Spleen (tissue), 11 donors: Measurements from ENCODE around the gene KLF8. TPM values are rescaled to one million over a fixed set of nuclear protein-coding genes. Genes with fewer than 3 reads are reported as not detected.

Source experiments
- DNase-seq: peaks from one replicate; pipeline ENCODE4 v3.0.0-alpha.2; 2020
- H3K27ac ChIP-seq, 8 donors: fragments of 200-600 bp; sonication (generic) in 7 of 8; 1 replicate in 4 of 8; 2 replicates in 4 of 8; pipeline versions ENCODE4 v1.5.0 to v1.8.0; 2016 to 2021; ENCODE audit warnings: inconsistent platforms in 4 of 8, mild to moderate bottlenecking in 4 of 8, moderate library complexity in 1 of 8
- H3K27me3 ChIP-seq, 7 donors: fragments of 200-600 bp; sonication (generic) in 6 of 7; replicated peaks in 1 of 7; 1 replicate in 4 of 7; 2 replicates in 3 of 7; pipeline versions ENCODE4 v1.5.0 to v1.8.0; 2016 to 2021; ENCODE audit warnings: inconsistent platforms in 3 of 7, mild to moderate bottlenecking in 1 of 7
- H3K36me3 ChIP-seq, 6 donors: fragments of 200-600 bp; sonication (generic) in 5 of 6; 1 replicate in 4 of 6; 2 replicates in 2 of 6; pipeline versions ENCODE4 v1.5.0 to v1.8.0; 2016 to 2021; ENCODE audit warnings: inconsistent platforms in 2 of 6
- H3K4me1 ChIP-seq, 6 donors: fragments of 200-600 bp; sonication (generic) in 5 of 6; 1 replicate in 3 of 6; 2 replicates in 3 of 6; pipeline versions ENCODE4 v1.5.0 to v1.8.0; 2016 to 2021; ENCODE audit warnings: inconsistent platforms in 3 of 6
- H3K4me3 ChIP-seq, 8 donors: fragments of 200-600 bp; sonication (generic) in 7 of 8; 1 replicate in 4 of 8; 2 replicates in 4 of 8; pipeline versions ENCODE4 v1.5.0 to v1.8.0; 2016 to 2021; ENCODE audit warnings: inconsistent platforms in 4 of 8, mild to moderate bottlenecking in 4 of 8, moderate library complexity in 2 of 8
- H3K9me3 ChIP-seq, 8 donors: fragments of 200-600 bp; sonication (generic) in 7 of 8; 1 replicate in 4 of 8; 2 replicates in 4 of 8; pipeline versions ENCODE4 v1.5.0 to v1.8.0; 2016 to 2021; ENCODE audit warnings: inconsistent platforms in 4 of 8
- POLR2A ChIP-seq, 3 donors: fragments of 450-650 bp; IDR thresholded peaks; one replicate each; pipeline ENCODE4 v1.5.1; 2017; ENCODE audit warnings: antibody characterized with exemption in 3 of 3, mild to moderate bottlenecking in 1 of 3
- POLR2AphosphoS5 ChIP-seq, 3 donors: sonication (generic); formaldehyde crosslinking; IDR thresholded peaks; one replicate each; pipeline ENCODE4 v1.5.1; 2017; ENCODE audit warnings: antibody characterized with exemption in 3 of 3
- WGBS, 5 donors: extraction: QIAGEN DNeasy Blood & Tissue Kit in 3 of 5; methylation state at CpG; one replicate each; pipeline versions ENCODE4 v1.1.5 to v1.1.7; 2013 to 2018; 5-methylcytosine and 5-hydroxymethylcytosine counted together
- intact Hi-C: fragments of 100-400 bp; cut with DNase I; formaldehyde crosslinking; loops from one replicate; pipeline ENCODE4 v1.15.0; 2023; ENCODE audit warnings: low total_unique reads
- polyA plus RNA-seq, 3 donors: library from polyadenylated mRNA; stranded (reverse); fragments of 200-250 nt; gene quantifications; one replicate each; pipeline ENCODE4 v1.2.1, GENCODE V29; 2013
- total RNA-seq, 7 donors: library from RNA; depleted of rRNA in 3 of 7; stranded (reverse); fragments of >200 nt in 3 of 7; fragmentation: NEBNext Ultra II Directional in 4 of 7; extraction: Animal tissue kit (Norgen Biotek cat#: 25700) in 4 of 7; gene quantifications; one replicate each; pipeline versions ENCODE4 v1.1.0 to v1.2.1, GENCODE V29; 2016 to 2021
- TF ChIP-seq, protein P1 (sequence below), 11 experiments: fragments of 200-600 bp in 7 of 11; fragments of 450-650 bp in 4 of 11; sonication (generic) in 4 of 11; IDR thresholded peaks in 8 of 11; conservative IDR thresholded peaks in 3 of 11; 1 replicate in 7 of 11; 2 replicates in 4 of 11; pipeline versions ENCODE4 v1.4.0 to v1.8.0; 2016 to 2021; ENCODE audit warnings: antibody characterized with exemption in 11 of 11, inconsistent platforms in 4 of 11, mild to moderate bottlenecking in 1 of 11
- donor health status: healthy with polysubstance abuse.
- donor health status: DM: no; HTN: no; CAD: no; lungs with moderate emphysema.
- donor health status: DM: no; HTN: no; CAD: no.
- donor health status: Bipolar disorder and iron deficiency.
- donor health status: healthy.
- donor health status: DM: no; HTN: no; CAD: no.
- donor health status: DM: yes; HTN: yes; CAD: no.

KLF8 gene
- total and polyA plus RNA-seq, 10 donors = 3.0 to 22.2 (median 8.6) TPM

DNA sequence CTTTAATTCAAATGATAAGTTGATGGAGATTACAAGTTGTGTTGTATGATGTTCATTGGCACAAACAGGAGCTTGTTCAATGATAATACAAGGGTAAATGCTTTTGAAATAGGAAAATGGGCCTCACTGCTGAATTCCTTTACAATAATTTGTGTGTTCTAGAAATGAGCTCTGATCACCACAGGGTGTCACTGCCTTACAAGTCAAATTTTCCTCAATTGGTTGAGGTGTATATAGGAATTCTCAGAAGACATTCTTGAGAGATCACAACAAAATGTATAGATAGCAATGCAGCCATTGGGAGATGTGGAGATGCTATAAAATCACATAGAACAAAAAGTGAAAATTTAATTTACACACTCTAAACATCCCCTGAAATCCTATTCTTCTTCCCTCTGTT lies 49.6 kb downstream of the KLF8 start:
- intact Hi-C loops = no loop called here
- no peak for DNase-seq
- no peaks in the 10 kb centered on the region for H3K27me3 ChIP-seq

DNA sequence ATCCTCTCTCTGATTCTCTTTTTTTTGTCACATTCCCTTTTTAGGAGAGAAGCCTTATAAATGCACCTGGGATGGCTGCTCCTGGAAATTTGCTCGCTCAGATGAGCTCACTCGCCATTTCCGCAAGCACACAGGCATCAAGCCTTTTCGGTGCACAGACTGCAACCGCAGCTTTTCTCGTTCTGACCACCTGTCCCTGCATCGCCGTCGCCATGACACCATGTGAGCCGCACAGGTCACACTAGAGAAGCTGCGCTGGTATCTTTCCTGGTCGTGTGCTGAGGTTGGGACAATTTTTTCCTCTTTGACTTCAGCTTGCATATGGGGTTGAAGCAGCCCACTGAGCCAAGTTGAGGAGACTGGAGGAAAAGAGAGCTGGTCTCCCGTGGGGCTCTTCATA lies 52.1 kb downstream of the KLF8 start:
- Histone ChIP-seq H3K27me3 (no peaks in the 10 kb centered on the region), H3K27ac (no peak overlapping the region), H3K36me3 (peaks cover 0 to 22% (median 0%) of the 10 kb centered on the region in 6 donors), H3K4me3 (no peak overlapping the region), H3K9me3 (no peaks in the 10 kb centered on the region), H3K4me1 (no peaks in the 10 kb centered on the region)
- intact Hi-C loops = no loop called here
- WGBS, 5 donors = 82 to 94% (median 89%) methylated on average over 11 to 13 of the region's 13 CpGs
- DNase-seq = no peak
- TF ChIP-seq POLR2AphosphoS5 (IDR thresholded peaks at IDR 0.05) (no peak), POLR2A (IDR thresholded peaks at IDR 0.05) (no peak)
- TF ChIP-seq, protein P1, sequence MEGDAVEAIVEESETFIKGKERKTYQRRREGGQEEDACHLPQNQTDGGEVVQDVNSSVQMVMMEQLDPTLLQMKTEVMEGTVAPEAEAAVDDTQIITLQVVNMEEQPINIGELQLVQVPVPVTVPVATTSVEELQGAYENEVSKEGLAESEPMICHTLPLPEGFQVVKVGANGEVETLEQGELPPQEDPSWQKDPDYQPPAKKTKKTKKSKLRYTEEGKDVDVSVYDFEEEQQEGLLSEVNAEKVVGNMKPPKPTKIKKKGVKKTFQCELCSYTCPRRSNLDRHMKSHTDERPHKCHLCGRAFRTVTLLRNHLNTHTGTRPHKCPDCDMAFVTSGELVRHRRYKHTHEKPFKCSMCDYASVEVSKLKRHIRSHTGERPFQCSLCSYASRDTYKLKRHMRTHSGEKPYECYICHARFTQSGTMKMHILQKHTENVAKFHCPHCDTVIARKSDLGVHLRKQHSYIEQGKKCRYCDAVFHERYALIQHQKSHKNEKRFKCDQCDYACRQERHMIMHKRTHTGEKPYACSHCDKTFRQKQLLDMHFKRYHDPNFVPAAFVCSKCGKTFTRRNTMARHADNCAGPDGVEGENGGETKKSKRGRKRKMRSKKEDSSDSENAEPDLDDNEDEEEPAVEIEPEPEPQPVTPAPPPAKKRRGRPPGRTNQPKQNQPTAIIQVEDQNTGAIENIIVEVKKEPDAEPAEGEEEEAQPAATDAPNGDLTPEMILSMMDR (IDR thresholded peaks at IDR 0.05 in 8 of 11, conservative IDR thresholded peaks at IDR 0.05 in 3 of 11) = no peak

More for the DNA sequence above, 49.6 kb downstream of the KLF8 start:
- TF ChIP-seq POLR2AphosphoS5 (IDR thresholded peaks at IDR 0.05) (no peak), POLR2A (IDR thresholded peaks at IDR 0.05) (no peak)
- TF ChIP-seq, protein P1 (IDR thresholded peaks at IDR 0.05 in 8 of 11, conservative IDR thresholded peaks at IDR 0.05 in 3 of 11) = no peak
- Histone ChIP-seq H3K27ac (no peak overlapping the region), H3K36me3 (peaks cover 0 to 13% (median 0%) of the 10 kb centered on the region in 6 donors), H3K4me3 (no peak overlapping the region), H3K9me3 (no peaks in the 10 kb centered on the region), H3K4me1 (no peaks in the 10 kb centered on the region)

- DNase-seq = no peak
- Histone ChIP-seq H3K27me3 (peaks cover 0 to 3% (median 0%) of the 10 kb centered on the region in 7 donors), H3K4me3 (no peak overlapping the region), H3K9me3 (peaks cover 0 to 7% (median 0%) of the 10 kb centered on the region in 8 donors), H3K27ac (no peak overlapping the region), H3K36me3 (peaks cover 0 to 22% (median 0%) of the 10 kb centered on the region in 6 donors), H3K4me1 (no peaks in the 10 kb centered on the region)
- TF ChIP-seq POLR2AphosphoS5 (IDR thresholded peaks at IDR 0.05) (no peak), POLR2A (IDR thresholded peaks at IDR 0.05) (no peak)
- TF ChIP-seq, protein P1 (IDR thresholded peaks at IDR 0.05 in 8 of 11, conservative IDR thresholded peaks at IDR 0.05 in 3 of 11) = no peak
- 49 to 90% (median 83%) methylated on average over 2 of the region's 2 CpGs for WGBS, 5 donors
- intact Hi-C loops = no loop called here
These were observed 56.5 kb downstream of the KLF8 start for GRCh38 chrX:56288608-56289007.

DNA sequence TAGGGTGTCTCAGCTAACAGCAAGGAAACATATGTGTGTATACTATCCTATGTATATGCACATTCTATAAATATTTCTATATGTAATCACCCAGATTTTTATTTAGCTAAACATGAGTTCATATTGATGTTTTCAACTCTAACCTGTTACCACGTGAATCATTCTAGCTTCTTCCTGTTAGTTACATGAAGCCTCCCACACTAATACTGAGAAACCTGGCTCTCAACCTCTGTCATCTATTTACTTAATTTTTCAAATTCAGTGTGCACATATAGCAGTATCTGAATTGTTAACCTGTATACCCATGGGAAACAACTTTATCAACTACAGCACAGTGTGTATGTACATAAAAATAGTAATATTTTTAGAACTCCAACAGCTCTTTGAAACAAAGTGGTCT lies 57.3 kb downstream of the KLF8 start:
- WGBS, 5 donors = 46 to 100% (median 85%) methylated on average over 1 of the region's 1 CpG
- H3K4me3 ChIP-seq = no peak overlapping the region
- no peak overlapping the region for H3K27ac ChIP-seq
- no peak for TF ChIP-seq POLR2A (IDR thresholded peaks at IDR 0.05)
- intact Hi-C loops = no loop called here
- no peak for DNase-seq
- peaks cover 0 to 7% (median 0%) of the 10 kb centered on the region in 8 donors for H3K9me3 ChIP-seq
- no peaks in the 10 kb centered on the region for H3K4me1 ChIP-seq
- H3K27me3 ChIP-seq = peaks cover 0 to 3% (median 0%) of the 10 kb centered on the region in 7 donors
- peaks cover 0 to 21% (median 0%) of the 10 kb centered on the region in 6 donors for H3K36me3 ChIP-seq

GRCh38 chrX:56308726-56309125 lies 76.6 kb downstream of the KLF8 start:
- Histone ChIP-seq H3K9me3 (peaks cover 0 to 5% (median 0%) of the 10 kb centered on the region in 8 donors), H3K4me1 (no peaks in the 10 kb centered on the region), H3K36me3 (no peaks in the 10 kb centered on the region), H3K27me3 (no peaks in the 10 kb centered on the region), H3K27ac (no peak overlapping the region), H3K4me3 (no peak overlapping the region)
- TF ChIP-seq POLR2AphosphoS5 (IDR thresholded peaks at IDR 0.05) (no peak), POLR2A (IDR thresholded peaks at IDR 0.05) (no peak)
- TF ChIP-seq, protein P1 (IDR thresholded peaks at IDR 0.05 in 8 of 11, conservative IDR thresholded peaks at IDR 0.05 in 3 of 11) = no peak
- WGBS, 5 donors = 61 to 95% (median 87%) methylated on average over 1 of the region's 1 CpG
- DNase-seq = no peak
- intact Hi-C loops = no loop called here
